SK-N-MC (cell line): ENCODE results near the gene SCARF2.

ENCODE experiments used
- DNase-seq: peaks from one replicate; pipeline ENCODE4 v3.0.0-alpha.2; 2011; ENCODE audit warnings: low read depth, low spot score
- H3K27ac ChIP-seq: fragments of 200-600 bp; sonication (generic); 2 replicates; pipeline ENCODE4 v1.5.1; 2016; ENCODE audit warnings: mixed run types
- H3K36me3 ChIP-seq: fragments of 200-600 bp; sonication (generic); 2 replicates; pipeline ENCODE4 v1.6.1; 2017; ENCODE audit warnings: antibody characterized with exemption, low read length, mixed read lengths; ENCODE audit not compliant: insufficient read depth
- H3K4me3 ChIP-seq: fragments of 200-600 bp; sonication (generic); 2 replicates; pipeline ENCODE4 v1.5.1; 2016
- H3K9ac ChIP-seq: fragments of 200-600 bp; sonication (generic); 2 replicates; pipeline ENCODE4 v1.8.0; 2017; ENCODE audit warnings: mixed run types, mixed read lengths; ENCODE audit not compliant: insufficient read length
- H3K9me3 ChIP-seq: fragments of 200-600 bp; sonication (generic); 2 replicates; pipeline ENCODE4 v1.6.1; 2017; ENCODE audit warnings: low read depth, mild to moderate bottlenecking, antibody characterized with exemption, low read length, moderate library complexity, mixed read lengths
- EZH2 ChIP-seq: fragments of 200-600 bp; sonication (generic); IDR thresholded peaks from one replicate; pipeline ENCODE4 v1.6.1; 2017; ENCODE audit warnings: antibody characterized with exemption
- FOXP2 ChIP-seq: optimal IDR thresholded peaks from 2 replicates; pipeline ENCODE3; 2011; ENCODE audit warnings: mild to moderate bottlenecking, moderate library complexity; ENCODE audit not compliant: insufficient read depth; ENCODE audit errors: extremely low read length, control extremely low read depth
- POLR2AphosphoS5 ChIP-seq: IDR thresholded peaks from 2 replicates; pipeline ENCODE4 v1.6.1; 2012; ENCODE audit warnings: mild to moderate bottlenecking, low read depth, low read length, borderline replicate concordance

The SCARF2 gene

DNA sequence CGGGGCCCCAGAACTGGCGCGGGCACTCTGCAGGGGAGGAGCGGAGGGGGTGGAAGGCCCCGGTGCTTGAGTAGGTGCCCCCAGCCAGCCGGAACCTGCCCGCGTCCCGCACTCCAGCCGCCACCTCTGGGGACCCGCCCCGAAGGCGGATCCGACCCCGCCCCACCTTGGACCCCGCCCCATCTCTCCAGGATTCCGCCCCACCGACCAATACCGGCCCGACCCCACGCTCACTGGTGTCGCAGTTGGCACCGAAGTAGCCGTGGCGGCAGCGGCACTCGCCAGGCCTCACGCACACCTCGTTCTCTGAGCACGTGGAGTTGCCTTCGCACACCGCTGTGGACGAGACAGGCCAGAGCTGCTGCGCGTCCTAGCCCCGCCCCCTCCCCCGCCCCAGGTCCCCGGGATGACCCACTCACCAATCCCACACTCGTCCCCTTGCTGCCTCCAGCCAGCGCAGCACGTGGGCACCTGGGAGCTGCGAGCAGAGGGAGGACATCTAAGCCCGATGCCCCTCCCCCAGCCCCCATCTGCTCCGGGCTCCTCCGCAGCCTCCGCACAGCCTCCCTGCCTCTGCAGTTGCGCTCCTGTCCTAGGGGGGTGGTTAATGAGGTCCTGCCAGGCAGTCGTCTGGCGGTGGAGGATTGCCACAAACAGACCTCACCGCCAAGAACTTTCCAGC is 6.0 kb downstream of the SCARF2 start:
- H3K9me3 ChIP-seq: no peaks in the 10 kb centered on the region
- H3K4me3 ChIP-seq: no peak overlapping the region
- DNase-seq: no peak
- peaks cover 4% of the 10 kb centered on the region; the same call in 1 of the 2 replicates for H3K36me3 ChIP-seq
- H3K9ac ChIP-seq: no peak overlapping the region
- TF ChIP-seq FOXP2 (no peak), EZH2 (no peak), POLR2AphosphoS5 (no peak)
- H3K27ac ChIP-seq: no peak overlapping the region

DNA sequence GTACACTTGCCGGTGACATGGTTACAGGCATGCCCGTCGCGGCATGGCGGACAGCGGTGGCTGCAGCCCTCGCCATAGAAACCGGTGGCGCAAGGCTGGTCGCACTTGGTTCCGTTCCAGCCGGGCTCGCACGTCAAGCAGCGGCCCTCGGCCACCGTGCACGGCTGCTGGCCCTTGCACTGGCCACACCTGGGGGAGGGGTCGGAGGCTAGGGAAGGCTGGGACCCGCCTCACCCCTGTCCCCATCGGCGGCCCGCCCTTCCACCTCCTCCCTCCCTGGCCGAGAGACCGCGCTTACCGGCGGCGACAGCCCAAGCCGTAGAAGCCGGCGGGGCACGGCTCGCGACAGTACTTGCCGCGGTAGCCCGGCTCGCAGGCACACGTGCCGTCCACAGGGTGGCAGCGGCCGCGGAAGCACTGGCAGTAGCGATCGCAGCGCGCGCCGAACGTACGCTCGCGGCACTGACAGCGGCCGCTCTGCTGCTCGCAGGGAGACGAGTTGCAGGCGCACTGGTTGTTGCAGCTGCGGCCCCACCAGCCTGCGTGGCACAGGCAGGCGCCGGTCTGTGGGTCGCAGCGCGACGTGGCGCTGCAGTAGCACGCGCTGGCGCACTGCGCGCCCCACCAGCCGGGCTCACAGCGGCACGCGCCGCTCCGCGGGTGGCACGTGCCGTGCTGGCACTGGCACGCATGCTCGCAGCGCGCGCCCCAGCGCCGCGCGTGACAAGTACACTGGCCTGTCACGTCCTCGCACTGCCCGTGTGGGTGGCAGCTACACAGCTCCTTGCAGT is 6.7 kb downstream of the SCARF2 start:
- no peak overlapping the region for H3K27ac ChIP-seq
- H3K9ac ChIP-seq: no peak overlapping the region
- no peak for TF ChIP-seq EZH2
- no peak for TF ChIP-seq FOXP2
- no peak for DNase-seq
- H3K9me3 ChIP-seq: no peaks in the 10 kb centered on the region
- no peak overlapping the region for H3K4me3 ChIP-seq
- H3K36me3 ChIP-seq: peaks cover 4% of the 10 kb centered on the region; the same call in 1 of the 2 replicates

DNA sequence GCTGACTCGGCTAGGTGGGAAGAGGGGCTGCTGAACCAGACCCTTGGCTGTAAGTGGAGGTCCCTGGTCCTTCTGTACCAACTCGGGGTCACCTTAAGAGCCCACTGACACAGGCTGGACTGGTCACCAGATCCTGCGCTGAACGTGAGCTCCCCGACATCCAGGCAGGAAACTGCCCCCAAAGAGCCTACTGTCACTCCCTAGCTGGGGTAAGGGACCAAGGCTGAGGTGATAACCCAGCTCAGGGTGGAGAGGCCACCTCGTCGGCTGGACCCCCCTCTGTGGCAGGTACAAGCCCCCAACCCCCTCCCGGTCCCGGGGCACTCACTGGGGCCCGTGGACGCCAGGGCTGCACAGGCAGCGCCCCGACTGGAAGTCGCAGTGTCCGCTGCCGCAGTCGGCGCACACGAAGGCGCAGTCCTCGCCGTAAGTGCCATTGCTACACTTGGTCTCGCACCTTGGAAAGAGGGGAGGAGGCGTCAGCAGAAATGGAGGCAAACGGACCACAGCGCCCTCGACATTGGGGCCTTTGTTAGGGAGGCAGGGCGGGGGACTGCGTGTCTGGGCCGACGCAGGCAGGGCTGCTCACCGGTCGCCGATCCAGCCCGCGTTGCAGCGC is 7.4 kb downstream of the SCARF2 start:
- no peak for DNase-seq
- Histone ChIP-seq H3K4me3 (no peak overlapping the region), H3K9ac (no peak overlapping the region)

GRCh38 chr22:20429254-20430100 is 8.1 kb downstream of the SCARF2 start:
- no peak for TF ChIP-seq EZH2
- no peak for TF ChIP-seq FOXP2
- TF ChIP-seq POLR2AphosphoS5: no peak
- H3K9ac ChIP-seq: no peak overlapping the region
- DNase-seq: no peak
- H3K27ac ChIP-seq: no peak overlapping the region
- H3K9me3 ChIP-seq: no peaks in the 10 kb centered on the region
- no peak overlapping the region for H3K4me3 ChIP-seq
- H3K36me3 ChIP-seq: peaks cover 9% of the 10 kb centered on the region; the same call in 1 of the 2 replicates

More for the DNA sequence above, 7.4 kb downstream of the SCARF2 start:
- Histone ChIP-seq H3K36me3 (peaks cover 4% of the 10 kb centered on the region; the same call in 1 of the 2 replicates), H3K9me3 (no peaks in the 10 kb centered on the region), H3K27ac (no peak overlapping the region)
- TF ChIP-seq EZH2: no peak
- no peak for TF ChIP-seq POLR2AphosphoS5
- no peak for TF ChIP-seq FOXP2

DNA sequence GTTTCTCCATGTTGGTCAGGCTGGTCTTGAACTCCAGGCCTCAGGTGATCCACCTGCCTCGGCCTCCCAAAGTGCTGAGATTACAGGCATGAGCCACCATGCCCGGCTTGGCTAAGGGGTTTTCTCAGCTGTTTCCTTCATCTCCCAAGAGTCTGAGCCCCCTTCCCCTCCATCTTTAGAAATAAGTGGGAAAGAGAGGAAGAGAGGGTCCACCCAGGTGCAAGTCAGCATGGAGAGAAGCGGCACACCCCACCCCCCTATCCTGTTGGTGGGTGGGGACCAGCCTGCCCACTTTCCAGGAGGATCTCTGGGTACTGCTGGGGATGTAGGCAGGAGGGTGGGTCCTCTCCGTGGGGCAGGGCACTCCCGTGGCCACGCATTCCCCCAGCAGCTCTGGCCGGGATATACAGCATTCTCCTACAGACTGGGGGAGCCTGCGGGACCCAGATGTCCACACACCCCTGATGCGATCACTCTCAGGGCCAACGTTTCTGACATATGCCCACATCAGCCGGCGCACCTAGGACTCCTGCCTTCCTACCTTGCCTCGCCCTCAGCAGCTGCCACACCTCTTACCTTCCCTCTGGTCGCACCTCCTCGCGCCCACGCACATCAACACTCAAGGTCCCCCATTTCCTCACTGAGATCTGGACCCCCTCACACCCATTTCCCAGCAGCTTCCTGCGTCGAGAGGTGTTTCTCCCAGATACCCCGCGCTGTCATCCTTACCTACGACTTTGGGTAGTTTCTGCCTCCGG is 8.9 kb downstream of the SCARF2 start:
- Histone ChIP-seq H3K27ac (no peak overlapping the region), H3K36me3 (peaks cover 9% of the 10 kb centered on the region; the same call in 1 of the 2 replicates), H3K9ac (no peak overlapping the region), H3K9me3 (no peaks in the 10 kb centered on the region), H3K4me3 (no peak overlapping the region)
- TF ChIP-seq FOXP2 (no peak), EZH2 (no peak), POLR2AphosphoS5 (no peak)
- no peak for DNase-seq

DNA sequence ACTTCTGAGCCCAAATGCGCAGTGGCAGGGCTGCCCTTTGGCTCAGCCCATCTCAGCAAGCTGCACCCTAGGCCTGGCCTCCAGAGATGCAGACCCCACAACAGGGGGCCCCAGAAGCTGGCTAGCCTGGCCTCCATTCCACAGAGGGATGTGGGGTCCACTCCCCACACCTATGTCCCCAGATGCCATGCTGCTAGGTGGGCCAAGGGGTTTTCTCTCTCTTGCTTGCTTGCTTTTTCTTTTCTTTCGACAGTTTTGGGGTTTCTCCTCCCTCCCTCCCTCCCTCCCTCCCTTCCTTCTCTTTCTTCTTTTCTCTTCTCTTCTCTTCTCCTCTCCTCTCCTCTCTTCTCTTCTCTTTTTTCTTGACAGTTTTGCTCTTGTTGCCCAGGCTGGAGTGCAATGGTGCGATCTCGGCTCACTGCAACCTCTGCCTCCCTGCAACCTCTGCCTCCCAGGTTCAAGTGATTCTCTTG is 9.6 kb downstream of the SCARF2 start:
- H3K9me3 ChIP-seq: no peaks in the 10 kb centered on the region
- H3K4me3 ChIP-seq: no peak overlapping the region
- H3K36me3 ChIP-seq: peaks cover 9% of the 10 kb centered on the region; the same call in 1 of the 2 replicates
- no peak for DNase-seq
- TF ChIP-seq FOXP2 (no peak), EZH2 (no peak), POLR2AphosphoS5 (no peak)
- H3K27ac ChIP-seq: no peak overlapping the region
- H3K9ac ChIP-seq: no peak overlapping the region
